Suprapubic skin (tissue), 3 donors: ENCODE data around the gene MLNR.

ENCODE experiments used
- CTCF ChIP-seq, 2 donors: fragments of 200-600 bp in 1 of 2; fragments of 450-650 bp in 1 of 2; sonication (generic) in 1 of 2; IDR thresholded peaks; one replicate each; pipeline ENCODE4 v1.5.1; 2016 to 2019; ENCODE audit warnings: antibody characterized with exemption in 2 of 2, mild to moderate bottlenecking in 1 of 2, moderate library complexity in 1 of 2
- POLR2A ChIP-seq, 2 donors: fragments of 450-650 bp; IDR thresholded peaks; one replicate each; pipeline ENCODE4 v1.6.1; 2017; ENCODE audit warnings: antibody characterized with exemption in 2 of 2, mild to moderate bottlenecking in 2 of 2, moderate library complexity in 2 of 2

GRCh38 chr13:49213997-49214916 lies 5.9 kb upstream of the MLNR start:
- TF ChIP-seq CTCF (IDR thresholded peaks at IDR 0.05): no peak
- no peak for TF ChIP-seq POLR2A (IDR thresholded peaks at IDR 0.05)
